NCI-H460 (cell line): Measurements from ENCODE around the gene A4GALT. TPM values are rescaled to one million over a fixed set of nuclear protein-coding genes. Genes with fewer than 3 reads are reported as not detected.
A peak's percentile ranks its signal among the peaks of the same experiment; 100 is the strongest.

Source experiments
- DNase-seq: peaks from one replicate; pipeline ENCODE4 v3.0.0-alpha.2; 2016; ENCODE audit warnings: low read depth; ENCODE audit errors: extremely low read depth
- total RNA-seq: library from RNA; depleted of rRNA; stranded (reverse); fragments of >200 nt; shearing (Covaris generic); gene quantifications from 2 replicates; pipeline ENCODE4 v1.2.3, GENCODE V29; 2014

A4GALT gene
- total RNA-seq, 1 experiment from 2014 or later, result 9.8 TPM

GRCh38 chr22:42654436-42655073 is 66.1 kb downstream of the A4GALT start:
- no peak for DNase-seq

- no peak for DNase-seq
Measured at GRCh38 chr22:42653999-42654398, 66.7 kb downstream of the A4GALT start.

- no peak for DNase-seq
Measured at GRCh38 chr22:42651134-42651533, 69.5 kb downstream of the A4GALT start.

GRCh38 chr22:42649246-42650099 is 71.2 kb downstream of the A4GALT start, which contains the start of gene CYB5R3:
Gene CYB5R3, minus strand, starts transcription at chr22:42649392. Its CDS starts 77 bp downstream, at chr22:42649315.
- peak; percentile 52 for DNase-seq

DNA sequence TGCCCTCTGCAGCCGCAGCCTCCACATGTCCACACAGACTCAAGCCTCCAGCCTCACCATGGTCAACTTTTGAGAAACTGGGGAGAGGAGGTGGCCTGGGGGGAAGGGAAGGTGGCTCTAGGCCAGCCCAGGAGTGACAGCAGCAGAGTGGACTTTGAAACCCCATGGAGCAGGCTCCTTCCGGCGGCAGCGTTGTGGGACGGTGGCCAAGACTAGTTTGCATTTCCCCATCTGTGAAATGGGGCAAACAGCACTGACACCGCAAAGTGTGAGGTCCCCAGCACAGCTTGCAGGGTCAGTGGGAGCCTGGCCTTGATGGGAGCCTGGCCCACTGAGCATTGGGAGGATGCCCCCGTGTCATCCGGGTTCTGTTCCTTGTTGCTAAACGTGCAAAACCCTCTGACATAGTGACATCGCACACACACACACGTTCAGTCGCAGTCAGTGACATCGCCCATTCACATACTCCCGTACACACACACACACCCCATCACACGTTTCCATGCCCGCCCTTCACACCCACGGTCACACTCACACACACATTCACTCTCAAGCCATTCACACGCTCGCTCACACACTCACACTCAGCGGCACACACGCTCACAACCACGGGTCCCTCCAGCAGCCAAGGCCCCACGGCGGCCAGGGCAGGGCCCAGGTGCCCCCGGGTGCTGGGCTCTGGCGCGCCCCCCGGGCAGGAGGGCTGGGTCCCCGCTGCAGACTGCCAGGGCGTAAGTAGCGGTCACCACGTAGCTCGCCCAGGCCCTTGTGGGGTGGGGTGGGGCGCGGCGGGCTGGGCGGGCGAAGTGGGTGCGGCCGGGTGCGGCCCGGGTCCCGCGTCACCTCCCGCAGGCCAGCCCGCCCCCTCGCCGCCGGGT is 72.1 kb downstream of the A4GALT start:
- no peak for DNase-seq

GRCh38 chr22:42648017-42648367 is 72.7 kb downstream of the A4GALT start:
- no peak for DNase-seq

- no peak for DNase-seq
Measured at GRCh38 chr22:42646569-42647525, 73.8 kb downstream of the A4GALT start.

DNA sequence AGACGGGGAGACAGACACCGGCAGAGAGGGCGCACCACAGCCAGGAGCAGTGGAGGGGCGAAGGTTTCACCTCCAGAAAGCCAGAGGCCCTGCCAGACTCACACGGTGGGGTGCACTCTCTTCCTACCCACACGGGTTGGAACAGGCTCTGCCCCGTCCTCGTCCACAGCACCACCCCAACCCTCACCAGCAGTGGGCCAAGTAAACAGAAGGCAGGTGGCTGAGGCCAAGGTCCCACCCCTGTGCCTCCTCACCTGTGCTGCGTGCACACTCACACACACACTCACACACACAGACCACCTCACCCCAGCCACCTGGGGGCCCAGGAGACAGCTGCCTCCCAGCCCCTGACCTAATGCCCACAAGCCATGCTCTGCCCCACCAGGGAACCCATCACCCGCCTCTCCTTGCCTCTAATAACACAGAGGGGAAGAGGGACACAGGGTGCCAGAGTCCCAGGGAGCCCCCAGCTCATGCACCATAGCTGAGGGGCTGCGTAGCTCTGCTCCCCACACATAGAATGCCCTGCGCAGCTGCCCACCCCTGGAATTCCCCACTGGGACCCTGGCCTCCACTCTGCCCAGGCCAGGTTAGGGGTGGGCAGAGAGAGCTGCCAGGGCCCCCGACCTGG is 74.6 kb downstream of the A4GALT start:
- DNase-seq, result no peak

DNA sequence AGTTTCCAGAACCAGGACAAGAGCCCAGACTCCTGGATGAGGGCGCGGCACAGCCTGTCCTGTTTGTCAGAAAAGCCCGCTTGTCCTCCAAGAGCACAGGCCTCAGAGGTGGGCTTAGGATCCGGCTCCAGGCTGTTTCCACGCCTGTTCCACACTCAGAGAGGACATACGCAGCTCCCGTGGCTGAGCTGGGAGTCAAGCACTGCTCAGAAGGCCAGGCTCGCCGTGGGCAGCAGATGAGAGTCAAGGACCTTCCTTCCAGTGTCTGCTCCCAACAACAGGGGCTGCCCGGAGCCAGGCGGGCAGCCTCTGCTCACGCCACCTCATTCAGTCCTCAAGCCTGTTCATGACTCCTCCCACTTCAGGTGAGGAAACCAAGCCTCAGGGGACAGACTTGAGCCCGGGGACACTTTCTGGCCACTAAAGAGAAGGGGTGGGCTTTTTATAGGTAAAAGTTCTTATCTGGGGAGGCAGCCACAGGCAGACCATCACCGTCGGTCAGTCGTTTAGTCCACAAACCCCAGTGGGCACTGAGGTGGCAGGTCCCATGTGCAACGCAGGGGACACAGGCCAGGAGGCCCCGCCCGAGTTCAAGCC is 75.2 kb downstream of the A4GALT start:
- DNase-seq, result no peak

GRCh38 chr22:42644422-42645340 is 76.0 kb downstream of the A4GALT start:
- DNase-seq, result no peak

GRCh38 chr22:42643634-42644421 is 76.8 kb downstream of the A4GALT start:
- no peak for DNase-seq

- no peak for DNase-seq
Measured at GRCh38 chr22:42642806-42643633, 77.7 kb downstream of the A4GALT start.
